Mesendoderm (in vitro differentiated cells): ENCODE results near the gene ALPG.
"Not testable (repeated sequence)": the region's sequence is repeated elsewhere in the genome, so short reads cannot be mapped to it uniquely, and the experiment has no call there.

Experiments used
- DNase-seq: peaks from one replicate; pipeline ENCODE4 v3.0.0; 2013
- H2AK5ac ChIP-seq: 2 replicates; pipeline ENCODE4 v1.6.1; 2013; ENCODE audit warnings: low read length, inconsistent platforms
- H2BK120ac ChIP-seq: 2 replicates; pipeline ENCODE4 v1.6.1; 2013; ENCODE audit warnings: low read depth, mild to moderate bottlenecking, low read length, moderate library complexity, mixed read lengths
- H2BK15ac ChIP-seq: replicated peaks from 2 replicates; pipeline ENCODE4 v1.6.1; 2013; ENCODE audit warnings: low read depth, mild to moderate bottlenecking, moderate library complexity
- H2BK5ac ChIP-seq: 2 replicates; pipeline ENCODE4 v1.6.1; 2013; ENCODE audit warnings: low read length, inconsistent platforms
- H3K18ac ChIP-seq: 2 replicates; pipeline ENCODE4 v1.6.1; 2013; ENCODE audit warnings: mild to moderate bottlenecking, low read length, mixed read lengths
- H3K23ac ChIP-seq: one replicate; pipeline ENCODE4 v1.6.1; 2013; ENCODE audit warnings: low read length
- H3K27ac ChIP-seq: 2 replicates; pipeline ENCODE4 v1.5.1; 2013; ENCODE audit warnings: low read depth, mild to moderate bottlenecking, inconsistent platforms, low read length, moderate library complexity
- H3K27me3 ChIP-seq: 2 replicates; pipeline ENCODE4 v1.6.1; 2013; ENCODE audit warnings: low read length, control low read depth, mild to moderate bottlenecking, inconsistent platforms; ENCODE audit not compliant: insufficient read depth, poor library complexity
- H3K36me3 ChIP-seq: 2 replicates; pipeline ENCODE4 v1.6.1; 2013; ENCODE audit warnings: low read length, inconsistent platforms; ENCODE audit not compliant: control insufficient read depth, insufficient read depth
- H3K4ac ChIP-seq: one replicate; pipeline ENCODE4 v1.6.1; 2013; ENCODE audit warnings: low read depth, mild to moderate bottlenecking, low read length, moderate library complexity
- H3K4me1 ChIP-seq: 2 replicates; pipeline ENCODE4 v1.6.1; 2013; ENCODE audit warnings: low read depth, low read length, inconsistent platforms; ENCODE audit not compliant: control insufficient read depth
- H3K4me2 ChIP-seq: 2 replicates; pipeline ENCODE4 v1.6.1; 2013; ENCODE audit warnings: low read length
- H3K4me3 ChIP-seq: 2 replicates; pipeline ENCODE4 v1.5.1; 2013; ENCODE audit warnings: mild to moderate bottlenecking, low read length
- H3K56ac ChIP-seq: one replicate; pipeline ENCODE4 v1.6.1; 2013; ENCODE audit warnings: low read length
- H3K79me1 ChIP-seq: 2 replicates; pipeline ENCODE4 v1.6.1; 2013; ENCODE audit warnings: low read length, inconsistent platforms
- H3K79me2 ChIP-seq: 2 replicates; pipeline ENCODE4 v1.6.1; 2013; ENCODE audit warnings: mild to moderate bottlenecking, low read length; ENCODE audit not compliant: control insufficient read depth, insufficient read depth
- H3K9ac ChIP-seq: 2 replicates; pipeline ENCODE4 v1.6.1; 2013; ENCODE audit warnings: low read length, inconsistent platforms
- H4K5ac ChIP-seq: one replicate; pipeline ENCODE4 v1.6.1; 2013; ENCODE audit warnings: low read length
- H4K8ac ChIP-seq: one replicate; pipeline ENCODE4 v1.6.1; 2013; ENCODE audit warnings: low read depth, mild to moderate bottlenecking, control low read depth, low read length, moderate library complexity
- WGBS: extraction: QIAGEN DNeasy Blood & Tissue Kit; methylation state at CpG from one replicate; pipeline ENCODE4 v1.1.7; 2013; ENCODE audit warnings: low lambda C conversion rate, missing lambda C conversion rate; ENCODE audit not compliant: insufficient coverage; ENCODE audit errors: extremely low coverage; 5-methylcytosine and 5-hydroxymethylcytosine counted together

The ALPG gene

DNA sequence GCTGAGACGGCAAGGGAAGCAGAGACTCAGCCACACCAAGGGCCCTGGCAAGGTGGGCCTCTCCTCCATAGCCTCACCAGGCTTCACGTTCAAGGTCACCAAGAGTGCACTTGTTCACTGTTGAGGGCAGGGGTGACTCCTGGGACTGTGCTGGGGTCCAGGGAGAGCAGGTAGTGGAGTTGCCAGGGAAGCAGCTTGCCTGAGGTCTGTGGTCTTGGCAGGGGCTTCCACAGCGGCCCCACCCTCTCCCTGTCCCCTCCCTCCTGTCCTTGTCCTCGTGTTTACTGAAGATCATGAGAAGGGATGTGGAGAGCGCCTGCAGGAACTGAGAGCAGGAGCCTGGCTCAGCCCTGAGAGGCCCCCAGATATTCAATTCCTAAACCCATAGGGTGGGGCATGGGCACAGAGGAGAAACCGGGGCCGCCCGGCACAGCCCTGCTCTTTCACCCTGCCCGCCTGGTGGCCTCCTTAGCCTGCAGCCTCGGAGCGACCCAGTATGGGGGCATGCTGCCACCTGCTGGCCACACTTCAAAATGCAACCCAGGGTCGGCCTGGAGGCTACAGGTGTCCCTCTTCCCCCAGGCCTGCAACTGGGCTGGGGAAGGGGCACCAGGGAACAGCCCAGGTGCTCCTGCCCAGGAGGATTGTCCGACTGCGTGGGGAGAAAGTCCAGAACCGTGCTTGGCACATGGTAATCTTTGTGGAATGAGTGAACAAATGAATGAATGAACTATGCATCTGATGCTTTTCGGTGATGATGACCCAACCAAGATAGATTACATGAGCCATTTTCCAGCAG lies 33.8 kb downstream of the ALPG start:
- not testable (repeated sequence) for H3K27ac ChIP-seq, H3K9ac ChIP-seq, H3K36me3 ChIP-seq, H3K18ac ChIP-seq, H3K23ac ChIP-seq, H2AK5ac ChIP-seq, H3K79me1 ChIP-seq, H3K56ac ChIP-seq, H3K4me3 ChIP-seq, H3K4ac ChIP-seq, H3K79me2 ChIP-seq, H3K27me3 ChIP-seq, H3K4me2 ChIP-seq, H2BK120ac ChIP-seq, H2BK5ac ChIP-seq, H4K5ac ChIP-seq, H4K8ac ChIP-seq, H3K4me1 ChIP-seq, H2BK15ac ChIP-seq
- no CpG with 5 or more reads among the region's 16 CpGs for WGBS
- DNase-seq, result peak; percentile 78

- no peaks in the 10 kb centered on the region for H3K36me3 ChIP-seq
- H3K4me3 ChIP-seq, result no peak overlapping the region
- no peak overlapping the region for H2BK5ac ChIP-seq
- H3K4me1 ChIP-seq, result no peaks in the 10 kb centered on the region
- H4K5ac ChIP-seq, result no peak overlapping the region
- no peak overlapping the region for H2BK120ac ChIP-seq
- no peak overlapping the region for H3K4ac ChIP-seq
- no peaks in the 10 kb centered on the region for H3K27me3 ChIP-seq
- no CpG with 5 or more reads among the region's 12 CpGs for WGBS
- H2AK5ac ChIP-seq, result no peak overlapping the region
- H3K56ac ChIP-seq, result no peak overlapping the region
- no peak overlapping the region for H3K27ac ChIP-seq
- H3K4me2 ChIP-seq, result no peak overlapping the region
- no peak for DNase-seq
- H4K8ac ChIP-seq, result no peak overlapping the region
- H3K79me1 ChIP-seq, result no peaks in the 10 kb centered on the region
- H2BK15ac ChIP-seq, result no peak overlapping the region
- no peak overlapping the region for H3K18ac ChIP-seq
- no peak overlapping the region for H3K9ac ChIP-seq
- no peak overlapping the region for H3K23ac ChIP-seq
- no peaks in the 10 kb centered on the region for H3K79me2 ChIP-seq
Measured at GRCh38 chr2:232441147-232441651, 34.6 kb downstream of the ALPG start.

DNA sequence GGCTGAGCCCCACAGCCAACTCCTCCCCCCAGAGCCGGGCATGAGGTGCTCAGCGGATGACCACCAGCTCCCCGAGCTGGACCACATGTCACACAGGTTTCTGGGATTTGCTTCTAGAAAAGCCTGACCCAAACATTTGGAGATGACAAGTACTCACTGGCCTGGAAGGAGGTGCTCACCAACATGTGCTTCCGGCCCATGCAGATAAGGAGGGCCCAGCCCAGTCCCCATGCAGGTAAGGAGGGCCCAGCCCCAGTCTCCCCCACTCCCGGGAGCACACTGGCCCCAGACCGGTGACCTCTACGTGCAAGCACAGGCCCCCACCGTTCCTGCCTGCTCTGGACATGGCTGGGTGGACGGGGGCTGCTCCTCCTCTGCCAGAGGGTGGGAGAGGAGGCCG lies 35.3 kb downstream of the ALPG start:
- H4K8ac ChIP-seq, H3K4ac ChIP-seq, H2BK120ac ChIP-seq, H3K79me1 ChIP-seq, H3K79me2 ChIP-seq, H3K23ac ChIP-seq, H2BK5ac ChIP-seq, H3K56ac ChIP-seq, H3K4me3 ChIP-seq, H3K18ac ChIP-seq, H2BK15ac ChIP-seq, H3K36me3 ChIP-seq, H3K4me1 ChIP-seq, H3K4me2 ChIP-seq, H3K27me3 ChIP-seq, H4K5ac ChIP-seq, H3K27ac ChIP-seq, DNase-seq, H2AK5ac ChIP-seq, H3K9ac ChIP-seq: not testable (repeated sequence)
- WGBS, result no CpG with 5 or more reads among the region's 10 CpGs

DNA sequence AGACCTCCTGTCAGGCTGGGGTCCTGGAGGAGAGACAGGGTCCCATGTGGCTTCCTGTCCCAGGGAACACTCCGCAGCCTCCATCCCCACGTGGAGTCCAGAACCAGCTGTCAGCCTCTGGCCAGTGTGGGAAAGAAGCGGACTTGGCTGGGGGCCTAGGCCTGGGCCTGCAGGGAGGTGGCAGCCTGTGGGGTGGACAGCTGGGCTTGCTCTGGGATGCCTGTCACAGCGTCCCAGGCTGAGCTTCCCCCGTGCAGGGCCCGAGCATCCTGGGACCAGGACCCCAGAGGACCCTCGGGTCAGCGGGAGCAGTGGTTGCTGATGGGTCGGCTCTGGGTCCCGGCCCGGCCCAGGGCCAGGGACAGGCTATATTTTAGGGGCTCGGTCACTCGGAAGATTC lies 35.8 kb downstream of the ALPG start:
- H2BK120ac ChIP-seq, H4K8ac ChIP-seq, H3K27me3 ChIP-seq, H3K4ac ChIP-seq, H3K4me1 ChIP-seq, H3K23ac ChIP-seq, H2BK5ac ChIP-seq, H3K9ac ChIP-seq, H3K4me2 ChIP-seq, H3K79me1 ChIP-seq, H3K18ac ChIP-seq, DNase-seq, H2AK5ac ChIP-seq, H3K36me3 ChIP-seq, H3K56ac ChIP-seq, H3K79me2 ChIP-seq, H4K5ac ChIP-seq, H2BK15ac ChIP-seq, H3K4me3 ChIP-seq, H3K27ac ChIP-seq: not testable (repeated sequence)
- WGBS, result no CpG with 5 or more reads among the region's 13 CpGs

- WGBS, result no CpG with 5 or more reads among the region's 13 CpGs
- H3K18ac ChIP-seq, H3K4ac ChIP-seq, H3K79me2 ChIP-seq, H3K4me2 ChIP-seq, H3K56ac ChIP-seq, H4K5ac ChIP-seq, H2BK5ac ChIP-seq, H3K4me1 ChIP-seq, DNase-seq, H3K27me3 ChIP-seq, H3K27ac ChIP-seq, H3K79me1 ChIP-seq, H3K36me3 ChIP-seq, H2BK15ac ChIP-seq, H2AK5ac ChIP-seq, H4K8ac ChIP-seq, H3K23ac ChIP-seq, H2BK120ac ChIP-seq, H3K4me3 ChIP-seq, H3K9ac ChIP-seq: not testable (repeated sequence)
Measured at GRCh38 chr2:232443047-232443446, 36.4 kb downstream of the ALPG start.
